ENCODE results near the gene DMRTC2. TPM values are rescaled to one million over a fixed set of nuclear protein-coding genes. Genes with fewer than 3 reads are reported as not detected.

The DMRTC2 gene
- polyA plus RNA-seq, 1 donor (not counting 4 experiments of a cell fraction or from before 2014, with no cell fraction given): not detected

GRCh38 chr19:41890936-41891335, 46.1 kb downstream of the DMRTC2 start:
- H3K27ac ChIP-seq (ENCODE audit: control insufficient read depth, insufficient read depth, low read length): no peak overlapping the region
- H3K4me2 ChIP-seq (ENCODE audit: control insufficient read depth, extremely low read depth, insufficient read depth, low read depth, low read length): no peak overlapping the region
- peaks cover 40 to 43% of the 10 kb centered on the region in 2 experiments for H3K36me3 ChIP-seq (ENCODE audit: control insufficient read depth in 2 of 2, extremely low read depth in 1 of 2, insufficient read depth in 2 of 2, low read length in 2 of 2)
- no peaks in the 10 kb centered on the region for H3K9me3 ChIP-seq (ENCODE audit: control insufficient read depth, low read depth, low read length)
- H3K9ac ChIP-seq (ENCODE audit: control insufficient read depth, extremely low read depth, insufficient read depth, low read length): no peak overlapping the region
- peaks cover 27% of the 10 kb centered on the region for H3K4me1 ChIP-seq (ENCODE audit: control insufficient read depth, extremely low read depth, insufficient read depth, low read length)
- dilution Hi-C loops (cut with MboI; ENCODE audit: extremely low pct_ligation_motif_present, low sequenced_read_pairs): no loop called here
- H3K4me3 ChIP-seq (ENCODE audit: control insufficient read depth in 2 of 3, extremely low read depth in 1 of 3, insufficient read depth in 2 of 3, low read depth in 1 of 3, low read length in 3 of 3): no peak overlapping the region
- no peak overlapping the region for H2AFZ ChIP-seq (ENCODE audit: control insufficient read depth, low read length)
- peaks cover 6% of the 10 kb centered on the region for H3K9me1 ChIP-seq (ENCODE audit: control insufficient read depth, extremely low read depth, insufficient read depth, low read length)
- no peak for FAIRE-seq
- H3K27me3 ChIP-seq (ENCODE audit: control insufficient read depth, extremely low read depth, insufficient read depth, low read length): no peaks in the 10 kb centered on the region
- H4K20me1 ChIP-seq (ENCODE audit: control insufficient read depth, extremely low read depth, insufficient read depth, low read length): no peaks in the 10 kb centered on the region
- TF ChIP-seq CTCF (optimal IDR thresholded peaks at IDR 0.05 in 1 of 3, IDR thresholded peaks at IDR 0.05 in 1 of 3, conservative IDR thresholded peaks at IDR 0.05 in 1 of 3; ENCODE audit: extremely low read depth in 1 of 3, insufficient read depth in 2 of 3, low read length in 3 of 3) (no peak), EZH2 (IDR thresholded peaks at IDR 0.05; ENCODE audit: low read length) (no peak)
- peaks cover 37% of the 10 kb centered on the region for H3K79me2 ChIP-seq (ENCODE audit: control insufficient read depth, insufficient read depth, low read length)
- DNase-seq (ENCODE audit: low read depth, low spot score): no peak

- Histone ChIP-seq H2AFZ (ENCODE audit: control insufficient read depth, low read length) (no peak overlapping the region), H3K4me2 (ENCODE audit: control insufficient read depth, extremely low read depth, insufficient read depth, low read depth, low read length) (no peak overlapping the region), H3K9me1 (ENCODE audit: control insufficient read depth, extremely low read depth, insufficient read depth, low read length) (peaks cover 2% of the 10 kb centered on the region), H3K27ac (ENCODE audit: control insufficient read depth, insufficient read depth, low read length) (no peak overlapping the region), H3K4me3 (ENCODE audit: control insufficient read depth in 2 of 3, extremely low read depth in 1 of 3, insufficient read depth in 2 of 3, low read depth in 1 of 3, low read length in 3 of 3) (no peak overlapping the region), H3K36me3 (ENCODE audit: control insufficient read depth in 2 of 2, extremely low read depth in 1 of 2, insufficient read depth in 2 of 2, low read length in 2 of 2) (peaks cover 41 to 46% of the 10 kb centered on the region in 2 experiments), H3K79me2 (ENCODE audit: control insufficient read depth, insufficient read depth, low read length) (peaks cover 27% of the 10 kb centered on the region), H3K9me3 (ENCODE audit: control insufficient read depth, low read depth, low read length) (no peaks in the 10 kb centered on the region), H3K9ac (ENCODE audit: control insufficient read depth, extremely low read depth, insufficient read depth, low read length) (no peak overlapping the region), H4K20me1 (ENCODE audit: control insufficient read depth, extremely low read depth, insufficient read depth, low read length) (no peaks in the 10 kb centered on the region), H3K27me3 (ENCODE audit: control insufficient read depth, extremely low read depth, insufficient read depth, low read length) (no peaks in the 10 kb centered on the region), H3K4me1 (ENCODE audit: control insufficient read depth, extremely low read depth, insufficient read depth, low read length) (peaks cover 13% of the 10 kb centered on the region)
- DNase-seq (ENCODE audit: low read depth, low spot score): no peak
- FAIRE-seq: no peak
- dilution Hi-C loops (cut with MboI; ENCODE audit: extremely low pct_ligation_motif_present, low sequenced_read_pairs): no loop called here
- no peak for TF ChIP-seq CTCF (optimal IDR thresholded peaks at IDR 0.05 in 1 of 3, IDR thresholded peaks at IDR 0.05 in 1 of 3, conservative IDR thresholded peaks at IDR 0.05 in 1 of 3; ENCODE audit: extremely low read depth in 1 of 3, insufficient read depth in 2 of 3, low read length in 3 of 3)
- no peak for TF ChIP-seq EZH2 (IDR thresholded peaks at IDR 0.05; ENCODE audit: low read length)
Observed at GRCh38 chr19:41892173-41892902, 47.5 kb downstream of the DMRTC2 start.

All from keratinocyte (primary cell).